B cell (primary cell): ENCODE results near the gene SMARCAD1. TPM values are rescaled to one million over a fixed set of nuclear protein-coding genes. Genes with fewer than 3 reads are reported as not detected.
A peak's percentile ranks its signal among the peaks of the same experiment; 100 is the strongest.

ENCODE experiments used
- ATAC-seq: fragments of 200-7000 bp; cut with Tn5 transposase; one replicate; pipeline ENCODE4 v1.10.0; 2021; ENCODE audit warnings: low read depth, mild to moderate bottlenecking, moderate number of reproducible peaks, moderate library complexity
- CTCF ChIA-PET: fragments of 350-600 bp; sonication (Branson Sonifier 250); formaldehyde crosslinking; loops from one replicate; lab custom pipeline; 2021; ENCODE audit warnings: antibody characterized with exemption, inconsistent platforms; lab: Charles Lee
- POLR2A ChIA-PET: fragments of 350-600 bp; sonication (Branson Sonifier 250); formaldehyde crosslinking; loops from one replicate; lab custom pipeline; 2021; ENCODE audit warnings: antibody characterized with exemption; lab: Charles Lee
- DNase-seq: peaks from one replicate; pipeline ENCODE4 v3.0.0; 2013
- H2AFZ ChIP-seq: 2 replicates; pipeline ENCODE4 v1.6.1; 2012; ENCODE audit warnings: mild to moderate bottlenecking, low read depth, low read length; ENCODE audit not compliant: insufficient read depth, poor library complexity, severe bottlenecking
- H3K27ac ChIP-seq, 2 donors: 1 replicate in 1 of 2; 2 replicates in 1 of 2; pipeline ENCODE4 v1.5.1; 2012 to 2013; ENCODE audit warnings: low read length in 2 of 2, mild to moderate bottlenecking in 2 of 2, moderate library complexity in 1 of 2
- H3K27me3 ChIP-seq, 4 experiments: fragments of 200-600 bp in 1 of 4; sonication (generic) in 1 of 4; replicated peaks in 1 of 4; 1 replicate in 2 of 4; 2 replicates in 2 of 4; pipeline versions ENCODE4 v1.6.1 to v1.7.0; 2013 to 2016; ENCODE audit warnings: low read length in 3 of 4, mild to moderate bottlenecking in 2 of 4, mixed read lengths in 1 of 4, moderate library complexity in 1 of 4; ENCODE audit not compliant: insufficient read depth in 4 of 4, control insufficient read depth in 3 of 4; ENCODE audit errors: control extremely low read depth in 1 of 4
- H3K36me3 ChIP-seq, 2 experiments: replicated peaks in 1 of 2; 1 replicate in 1 of 2; 2 replicates in 1 of 2; pipeline versions ENCODE4 v1.6.1 to v1.7.1; 2013; ENCODE audit warnings: low read length in 1 of 2; ENCODE audit not compliant: insufficient read depth in 2 of 2, control insufficient read depth in 1 of 2; ENCODE audit errors: control extremely low read depth in 1 of 2, extremely low read depth in 1 of 2
- H3K4me1 ChIP-seq, 2 donors: fragments of 200-600 bp in 1 of 2; sonication (generic) in 1 of 2; 1 replicate in 1 of 2; 2 replicates in 1 of 2; pipeline versions ENCODE4 v1.5.1 to v1.6.1; 2013 to 2017; ENCODE audit warnings: low read length in 2 of 2; ENCODE audit not compliant: control insufficient read depth in 2 of 2, insufficient read depth in 2 of 2
- H3K4me2 ChIP-seq: replicated peaks from 2 replicates; pipeline ENCODE3; 2012; ENCODE audit warnings: mild to moderate bottlenecking, low read depth, low read length; ENCODE audit not compliant: poor library complexity, severe bottlenecking
- H3K4me3 ChIP-seq, 5 experiments: fragments of 200-600 bp in 1 of 5; sonication (generic) in 1 of 5; 1 replicate in 3 of 5; 2 replicates in 2 of 5; pipeline versions ENCODE4 v1.5.1 to v1.7.0; 2011 to 2016; ENCODE audit warnings: low read length in 4 of 5, mild to moderate bottlenecking in 4 of 5, low read depth in 2 of 5, control low read depth in 1 of 5, moderate library complexity in 1 of 5; ENCODE audit not compliant: insufficient read depth in 1 of 5; ENCODE audit errors: control extremely low read depth in 1 of 5, extremely low read depth in 1 of 5
- H3K79me2 ChIP-seq: fragments of 200-600 bp; sonication (generic); one replicate; pipeline ENCODE4 v1.6.0; 2016; ENCODE audit warnings: low read length; ENCODE audit not compliant: control insufficient read depth, insufficient read depth
- H3K9ac ChIP-seq: fragments of 200-600 bp; sonication (generic); 2 replicates; pipeline ENCODE4 v1.6.1; 2017; ENCODE audit warnings: mild to moderate bottlenecking, low read length, moderate library complexity
- H3K9me3 ChIP-seq, 3 donors: one replicate each; pipeline versions ENCODE4 v1.6.1 to v1.7.1; 2013; ENCODE audit warnings: low read length in 2 of 3; ENCODE audit not compliant: control insufficient read depth in 2 of 3, insufficient read depth in 1 of 3; ENCODE audit errors: control extremely low read depth in 1 of 3
- H4K20me1 ChIP-seq: 2 replicates; pipeline ENCODE4 v1.6.0; 2012; ENCODE audit warnings: mild to moderate bottlenecking, low read length; ENCODE audit not compliant: insufficient read depth, control insufficient read depth, poor library complexity, severe bottlenecking
- H3K27ac Mint-ChIP-seq: one replicate; pipeline ENCODE4 v1.8.0; 2021; ENCODE audit warnings: mixed read lengths
- H3K27me3 Mint-ChIP-seq: one replicate; pipeline ENCODE4 v1.8.0; 2021; ENCODE audit warnings: mixed read lengths
- H3K4me1 Mint-ChIP-seq: one replicate; pipeline ENCODE4 v1.8.0; 2021; ENCODE audit warnings: mixed read lengths
- H3K4me3 Mint-ChIP-seq: one replicate; pipeline ENCODE4 v1.8.0; 2021; ENCODE audit warnings: mixed read lengths
- H3K9me3 Mint-ChIP-seq: one replicate; pipeline ENCODE4 v1.8.0; 2022; ENCODE audit warnings: mixed read lengths; ENCODE audit not compliant: insufficient read depth
- EZH2 ChIP-seq: IDR thresholded peaks from 2 replicates; pipeline ENCODE4 v1.6.1; 2012; ENCODE audit warnings: borderline replicate concordance, low read depth, mild to moderate bottlenecking, moderate library complexity, low read length; ENCODE audit not compliant: insufficient read depth, poor library complexity, severe bottlenecking
- WGBS: methylation state at CpG from one replicate; pipeline ENCODE4 v1.1.5; 2013; ENCODE audit warnings: missing lambda C conversion rate; ENCODE audit not compliant: insufficient coverage; 5-methylcytosine and 5-hydroxymethylcytosine counted together
- intact Hi-C: fragments of 100-400 bp; cut with micrococcal nuclease; formaldehyde crosslinking; loops from one replicate; pipeline ENCODE4 v1.10.0; 2022
- polyA plus RNA-seq: library from polyadenylated mRNA; depleted of rRNA; stranded (reverse); fragments of >200 nt; gene quantifications from 2 replicates; pipeline ENCODE4 v1.2.3, GENCODE V29; 2012
- total RNA-seq, 2 donors: library from RNA; stranded (reverse); fragments of 120-200 nt in 1 of 2; gene quantifications; 1 replicate in 1 of 2; 2 replicates in 1 of 2; pipeline versions ENCODE4 v1.2.3 to v1.2.4, GENCODE V29; 2013 to 2022
- TF ChIP-seq, protein P1 (sequence below): fragments of 200-600 bp; IDR thresholded peaks from one replicate; pipeline ENCODE4 v1.8.0; 2022; ENCODE audit warnings: antibody characterized with exemption, mild to moderate bottlenecking

Gene SMARCAD1
- total and polyA plus RNA-seq, 2 donors (not counting 1 experiment from before 2014, with no cell fraction given): 8.2 to 26.7 TPM

DNA sequence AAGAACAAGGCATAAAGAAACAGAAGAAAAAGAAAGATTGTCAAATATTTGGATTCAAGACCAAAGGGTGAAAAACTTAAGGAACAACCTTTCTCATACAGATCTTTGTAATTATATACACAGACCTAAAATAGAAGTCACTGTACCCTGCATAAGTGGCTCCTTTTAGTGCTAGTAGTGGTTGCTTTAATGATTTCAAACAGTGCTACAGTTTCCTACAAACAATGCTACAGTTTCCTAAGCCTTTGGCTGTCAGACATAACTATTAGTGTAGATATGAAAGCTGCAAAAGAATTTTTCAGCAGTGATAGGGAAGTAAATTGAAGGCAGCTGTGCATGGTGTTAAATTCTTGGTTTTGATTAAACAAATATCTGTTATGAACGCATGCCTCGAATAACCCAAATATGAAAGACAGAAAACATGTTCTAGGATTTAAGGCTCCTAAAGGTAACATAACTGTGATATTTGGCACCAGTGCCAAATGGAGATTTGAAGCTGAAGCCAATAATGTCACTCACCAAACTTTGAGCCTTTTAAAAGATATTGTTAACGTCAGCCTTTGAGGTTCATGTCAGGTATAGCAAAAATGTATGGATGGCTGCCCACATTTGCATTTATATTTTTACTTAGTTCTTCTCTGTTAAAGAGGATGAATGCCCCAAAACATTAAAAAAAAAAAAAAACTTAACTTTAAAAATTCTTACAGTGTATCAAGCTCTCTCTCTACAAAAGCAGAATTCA is 36.6 kb downstream of the SMARCAD1 start:
- Histone ChIP-seq H3K27ac (peak overlapping the region in 1 of 2 donors; percentile 49), H3K4me3 (no peak overlapping the region), H3K4me2 (peak overlapping the region; percentile 18), H4K20me1 (no peaks in the 10 kb centered on the region), H3K9ac (peak overlapping the region; percentile 11), H3K4me1 (peaks cover 9 to 12% of the 10 kb centered on the region in 2 donors), H2AFZ (no peak overlapping the region), H3K36me3 (peaks cover 8 to 39% of the 10 kb centered on the region in 2 experiments), H3K27me3 (no peaks in the 10 kb centered on the region), H3K79me2 (no peaks in the 10 kb centered on the region), H3K9me3 (no peaks in the 10 kb centered on the region)
- Mint-ChIP-seq H3K27ac (peak overlapping the region; percentile 56), H3K27me3 (no peaks in the 10 kb centered on the region), H3K4me3 (peak overlapping the region; percentile 19), H3K4me1 (peaks cover 19% of the 10 kb centered on the region), H3K9me3 (no peaks in the 10 kb centered on the region)
- WGBS: no CpG with 5 or more reads among the region's 3 CpGs
- ATAC-seq (no peak), DNase-seq (no peak)
- ChIA-PET POLR2A (no interaction called here), CTCF (interaction anchor here (0.5 kb wide), 1 partner anchor 41 kb away, joined by 3 read pairs; no protein-coding TSS in a partner anchor)
- intact Hi-C loops: no loop called here
- TF ChIP-seq, protein P1, sequence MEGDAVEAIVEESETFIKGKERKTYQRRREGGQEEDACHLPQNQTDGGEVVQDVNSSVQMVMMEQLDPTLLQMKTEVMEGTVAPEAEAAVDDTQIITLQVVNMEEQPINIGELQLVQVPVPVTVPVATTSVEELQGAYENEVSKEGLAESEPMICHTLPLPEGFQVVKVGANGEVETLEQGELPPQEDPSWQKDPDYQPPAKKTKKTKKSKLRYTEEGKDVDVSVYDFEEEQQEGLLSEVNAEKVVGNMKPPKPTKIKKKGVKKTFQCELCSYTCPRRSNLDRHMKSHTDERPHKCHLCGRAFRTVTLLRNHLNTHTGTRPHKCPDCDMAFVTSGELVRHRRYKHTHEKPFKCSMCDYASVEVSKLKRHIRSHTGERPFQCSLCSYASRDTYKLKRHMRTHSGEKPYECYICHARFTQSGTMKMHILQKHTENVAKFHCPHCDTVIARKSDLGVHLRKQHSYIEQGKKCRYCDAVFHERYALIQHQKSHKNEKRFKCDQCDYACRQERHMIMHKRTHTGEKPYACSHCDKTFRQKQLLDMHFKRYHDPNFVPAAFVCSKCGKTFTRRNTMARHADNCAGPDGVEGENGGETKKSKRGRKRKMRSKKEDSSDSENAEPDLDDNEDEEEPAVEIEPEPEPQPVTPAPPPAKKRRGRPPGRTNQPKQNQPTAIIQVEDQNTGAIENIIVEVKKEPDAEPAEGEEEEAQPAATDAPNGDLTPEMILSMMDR: no peak
- TF ChIP-seq EZH2: no peak

DNA sequence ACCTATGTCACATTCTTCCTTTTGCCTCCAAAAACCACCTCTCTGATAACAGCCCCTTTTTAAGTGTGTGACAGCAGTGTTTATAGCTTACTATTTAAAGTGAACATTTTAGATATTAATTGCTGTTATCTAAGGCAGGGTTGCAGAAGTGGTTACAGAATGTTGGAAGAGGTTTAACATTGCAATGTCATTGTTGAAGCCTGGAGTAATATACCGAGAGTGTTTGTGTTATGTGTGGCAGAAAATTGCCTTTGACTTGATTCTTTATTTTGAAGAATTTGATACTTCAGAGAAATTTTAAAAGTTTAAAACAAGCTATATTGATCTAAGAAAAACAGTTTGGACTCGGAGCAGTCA is 37.1 kb downstream of the SMARCAD1 start:
- no peaks in the 10 kb centered on the region for H3K9me3 Mint-ChIP-seq
- no peaks in the 10 kb centered on the region for H3K27me3 Mint-ChIP-seq
- Histone ChIP-seq H3K4me2 (peak overlapping the region; percentile 18), H3K4me1 (peaks cover 9 to 12% of the 10 kb centered on the region in 2 donors), H3K27me3 (no peaks in the 10 kb centered on the region), H3K36me3 (peaks cover 6 to 39% of the 10 kb centered on the region in 2 experiments), H3K9ac (peak overlapping the region; percentile 11), H4K20me1 (no peaks in the 10 kb centered on the region), H3K4me3 (no peak overlapping the region), H3K27ac (no peak overlapping the region), H2AFZ (no peak overlapping the region), H3K79me2 (no peaks in the 10 kb centered on the region), H3K9me3 (no peaks in the 10 kb centered on the region)
- intact Hi-C loops: no loop called here
- POLR2A ChIA-PET: no interaction called here
- H3K4me3 Mint-ChIP-seq: no peak overlapping the region
- no peak for DNase-seq
- H3K4me1 Mint-ChIP-seq: peaks cover 19% of the 10 kb centered on the region
- H3K27ac Mint-ChIP-seq: peak overlapping the region; percentile 56
- TF ChIP-seq, protein P1: no peak
- no peak for TF ChIP-seq EZH2
- no peak for ATAC-seq
- WGBS: 100% methylated on average over 1 of the region's 2 CpGs
- CTCF ChIA-PET: interaction anchor here (0.5 kb wide), 1 partner anchor 42 kb away, joined by 3 read pairs; no protein-coding TSS in a partner anchor
